ENCODE data around the gene OR2D3.
"Not testable (repeated sequence)": the region's sequence is repeated elsewhere in the genome, so short reads cannot be mapped to it uniquely, and the experiment has no call there.

- TF ChIP-seq POLR2A, CTCF (IDR thresholded peaks at IDR 0.05): not testable (repeated sequence)
Observed at GRCh38 chr11:6954248-6954647, 33.4 kb downstream of the OR2D3 start.
